HEK293T (cell line): ENCODE measurements around the gene RPP30.

Experiments used
- ELF4 ChIP-seq: fragments of 450-650 bp; IDR thresholded peaks from 2 replicates; pipeline ENCODE4 v1.6.1; 2017; ENCODE audit warnings: antibody characterized with exemption
- FOXK2 ChIP-seq: fragments of 450-650 bp; IDR thresholded peaks from 2 replicates; pipeline ENCODE4 v1.6.1; 2016; ENCODE audit warnings: mild to moderate bottlenecking
- FOXM1 ChIP-seq: fragments of 450-650 bp; IDR thresholded peaks from 2 replicates; pipeline ENCODE4 v1.6.1; 2017; ENCODE audit warnings: mild to moderate bottlenecking, borderline replicate concordance
- HDGF ChIP-seq: fragments of 450-650 bp; IDR thresholded peaks from 2 replicates; pipeline ENCODE4 v1.6.1; 2017; ENCODE audit warnings: antibody characterized with exemption, borderline replicate concordance
- L3MBTL2 ChIP-seq: fragments of 450-650 bp; conservative IDR thresholded peaks from 2 replicates; pipeline ENCODE4 v1.6.1; 2016; ENCODE audit warnings: mild to moderate bottlenecking
- NFRKB ChIP-seq: fragments of 450-650 bp; IDR thresholded peaks from 2 replicates; pipeline ENCODE4 v1.6.1; 2016; ENCODE audit warnings: mild to moderate bottlenecking, moderate library complexity
- SP1 ChIP-seq: fragments of 450-650 bp; IDR thresholded peaks from 2 replicates; pipeline ENCODE4 v1.6.1; 2017
- SUZ12 ChIP-seq: fragments of 450-650 bp; IDR thresholded peaks from 2 replicates; pipeline ENCODE4 v1.6.1; 2016; ENCODE audit warnings: mild to moderate bottlenecking
- TARDBP ChIP-seq: fragments of 450-650 bp; IDR thresholded peaks from 2 replicates; pipeline ENCODE4 v1.6.1; 2016
- ZNF384 ChIP-seq: fragments of 450-650 bp; IDR thresholded peaks from 2 replicates; pipeline ENCODE4 v1.6.1; 2016

DNA sequence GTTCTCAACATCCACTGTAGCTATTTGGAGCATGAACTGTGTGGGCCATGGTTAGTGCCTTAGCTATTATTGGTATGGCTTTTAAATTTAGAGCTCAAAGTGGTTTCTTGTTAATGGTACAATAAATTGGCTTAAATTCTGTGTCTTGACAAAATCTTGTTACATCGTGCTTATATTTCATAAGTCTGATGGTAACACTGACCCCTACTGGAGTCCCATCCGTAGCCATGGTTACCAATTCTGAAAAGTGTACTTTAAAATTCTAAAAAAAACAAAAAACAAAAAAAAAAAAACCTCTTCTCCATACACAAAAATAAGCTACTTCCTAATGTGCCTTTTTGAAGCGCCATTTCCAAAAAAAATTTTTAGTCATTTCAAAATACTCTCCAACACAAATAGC lies 6.4 kb upstream of the RPP30 start:
- TF ChIP-seq HDGF: no peak
- no peak for TF ChIP-seq ELF4
- no peak for TF ChIP-seq SUZ12
- TF ChIP-seq NFRKB: no peak
- no peak for TF ChIP-seq SP1
- TF ChIP-seq TARDBP: no peak
- no peak for TF ChIP-seq L3MBTL2
- TF ChIP-seq ZNF384: no peak
- TF ChIP-seq FOXK2: no peak
- TF ChIP-seq FOXM1: no peak
